Smooth muscle cell (in vitro differentiated cells): Measurements from ENCODE around the gene PCSK2. TPM values are rescaled to one million over a fixed set of nuclear protein-coding genes. Genes with fewer than 3 reads are reported as not detected.

Source experiments
- DNase-seq: peaks from one replicate; lab custom pipeline; 2025; ENCODE audit not compliant: unreplicated experiment; lab: John Stamatoyannopoulos, UW
- H2AFZ ChIP-seq: fragments of 200-600 bp; sonication (generic); 2 replicates; pipeline ENCODE4 v1.6.0; 2016; ENCODE audit warnings: antibody characterized with exemption, low read depth, mild to moderate bottlenecking
- H3F3A ChIP-seq: fragments of 200-600 bp; sonication (generic); 2 replicates; pipeline ENCODE4 v1.6.0; 2017; ENCODE audit warnings: antibody characterized with exemption, low read depth
- H3K27ac ChIP-seq: fragments of 200-600 bp; sonication (generic); 2 replicates; pipeline ENCODE4 v1.5.1; 2016; ENCODE audit warnings: low read depth, mild to moderate bottlenecking
- H3K27me3 ChIP-seq: fragments of 200-600 bp; sonication (generic); 2 replicates; pipeline ENCODE4 v1.6.1; 2016; ENCODE audit warnings: low read depth, mild to moderate bottlenecking
- H3K36me3 ChIP-seq: fragments of 200-600 bp; sonication (generic); 2 replicates; pipeline ENCODE4 v1.5.1; 2016; ENCODE audit warnings: low read depth
- H3K4me1 ChIP-seq: fragments of 200-600 bp; sonication (generic); 2 replicates; pipeline ENCODE4 v1.5.1; 2016; ENCODE audit warnings: low read depth
- H3K4me2 ChIP-seq: fragments of 200-600 bp; sonication (generic); 2 replicates; pipeline ENCODE4 v1.6.0; 2016; ENCODE audit warnings: mild to moderate bottlenecking
- H3K4me3 ChIP-seq: fragments of 200-600 bp; sonication (generic); 2 replicates; pipeline ENCODE4 v1.5.1; 2016; ENCODE audit warnings: mild to moderate bottlenecking
- H3K79me2 ChIP-seq: fragments of 200-600 bp; sonication (generic); 2 replicates; pipeline ENCODE4 v1.6.0; 2016; ENCODE audit warnings: low read depth, mild to moderate bottlenecking
- H3K9ac ChIP-seq: fragments of 200-600 bp; sonication (generic); 2 replicates; pipeline ENCODE4 v1.6.0; 2016; ENCODE audit warnings: low read depth
- H3K9me3 ChIP-seq: fragments of 200-600 bp; sonication (generic); replicated peaks from 2 replicates; pipeline ENCODE4 v1.5.1; 2016; ENCODE audit warnings: low read depth
- H4K20me1 ChIP-seq: fragments of 200-600 bp; sonication (generic); 2 replicates; pipeline ENCODE4 v1.6.0; 2016; ENCODE audit warnings: low read depth
- CTCF ChIP-seq: fragments of 200-600 bp; sonication (generic); IDR thresholded peaks from 2 replicates; pipeline ENCODE4 v1.5.1; 2017; ENCODE audit warnings: borderline replicate concordance, mild to moderate bottlenecking, antibody characterized with exemption; ENCODE audit not compliant: insufficient read depth, poor library complexity, severe bottlenecking
- WGBS: methylation state at CpG from one replicate; pipeline ENCODE4 v1.1.7; 2016; ENCODE audit warnings: low lambda C conversion rate; 5-methylcytosine and 5-hydroxymethylcytosine counted together
- polyA plus RNA-seq: library from polyadenylated mRNA; unstranded; fragments of >200 nt; fragmentation: Nextera tagmentation; extraction: Ambion mirVana; gene quantifications from 2 replicates; pipeline ENCODE4 v1.2.1, GENCODE V29; 2016
- total RNA-seq: library from RNA; depleted of rRNA; stranded (reverse); fragments of >200 nt; gene quantifications from 2 replicates; pipeline ENCODE4 v1.2.3, GENCODE V29; 2014

The PCSK2 gene
- total and polyA plus RNA-seq, 2 experiments from 2014 or later = not detected

- Histone ChIP-seq H3K4me3 (no peak overlapping the region), H3K27me3 (peaks cover 24% of the 10 kb centered on the region), H3K4me2 (no peak overlapping the region), H3K4me1 (no peaks in the 10 kb centered on the region), H2AFZ (no peak overlapping the region), H3F3A (no peaks in the 10 kb centered on the region), H3K79me2 (no peaks in the 10 kb centered on the region), H3K9ac (no peak overlapping the region), H3K9me3 (no peaks in the 10 kb centered on the region), H3K27ac (no peak overlapping the region), H3K36me3 (no peaks in the 10 kb centered on the region), H4K20me1 (no peaks in the 10 kb centered on the region)
- DNase-seq = no peak
- 71% methylated on average over 2 of the region's 2 CpGs for WGBS
- no peak for TF ChIP-seq CTCF
Measured at GRCh38 chr20:17444091-17444490, 217.3 kb downstream of the PCSK2 start.

GRCh38 chr20:17445543-17445942 lies 218.7 kb downstream of the PCSK2 start:
- 91% methylated on average over 13 of the region's 13 CpGs for WGBS
- no peak overlapping the region for H2AFZ ChIP-seq
- H3K9ac ChIP-seq = no peak overlapping the region
- no peaks in the 10 kb centered on the region for H3F3A ChIP-seq
- DNase-seq = no peak
- no peak for TF ChIP-seq CTCF
- H3K4me1 ChIP-seq = no peaks in the 10 kb centered on the region
- peaks cover 24% of the 10 kb centered on the region for H3K27me3 ChIP-seq
- no peaks in the 10 kb centered on the region for H3K79me2 ChIP-seq
- H3K36me3 ChIP-seq = no peaks in the 10 kb centered on the region
- H3K4me2 ChIP-seq = no peak overlapping the region
- H4K20me1 ChIP-seq = no peaks in the 10 kb centered on the region
- no peaks in the 10 kb centered on the region for H3K9me3 ChIP-seq
- H3K27ac ChIP-seq = no peak overlapping the region
- no peak overlapping the region for H3K4me3 ChIP-seq

- Histone ChIP-seq H3K4me1 (no peaks in the 10 kb centered on the region), H3K79me2 (no peaks in the 10 kb centered on the region), H2AFZ (no peak overlapping the region), H3K9me3 (no peaks in the 10 kb centered on the region), H4K20me1 (no peaks in the 10 kb centered on the region), H3K36me3 (no peaks in the 10 kb centered on the region), H3F3A (no peaks in the 10 kb centered on the region), H3K27me3 (peaks cover 24% of the 10 kb centered on the region), H3K9ac (no peak overlapping the region), H3K4me3 (no peak overlapping the region), H3K4me2 (no peak overlapping the region), H3K27ac (no peak overlapping the region)
- 89% methylated on average over 5 of the region's 5 CpGs for WGBS
- DNase-seq = no peak
- TF ChIP-seq CTCF = no peak
Measured at GRCh38 chr20:17446171-17446570, 219.3 kb downstream of the PCSK2 start.

GRCh38 chr20:17448071-17448470 lies 221.2 kb downstream of the PCSK2 start:
- no peak overlapping the region for H2AFZ ChIP-seq
- H3K27ac ChIP-seq = no peak overlapping the region
- no peak overlapping the region for H3K9ac ChIP-seq
- H3F3A ChIP-seq = no peaks in the 10 kb centered on the region
- H3K36me3 ChIP-seq = no peaks in the 10 kb centered on the region
- H3K4me3 ChIP-seq = no peak overlapping the region
- no peak overlapping the region for H3K4me2 ChIP-seq
- H3K79me2 ChIP-seq = no peaks in the 10 kb centered on the region
- WGBS = 98% methylated on average over 2 of the region's 2 CpGs
- H3K9me3 ChIP-seq = no peaks in the 10 kb centered on the region
- no peaks in the 10 kb centered on the region for H3K4me1 ChIP-seq
- TF ChIP-seq CTCF = no peak
- H4K20me1 ChIP-seq = no peaks in the 10 kb centered on the region
- no peak for DNase-seq
- H3K27me3 ChIP-seq = peaks cover 20% of the 10 kb centered on the region
